Measurements from ENCODE around the gene C16orf74.

Gene C16orf74

DNA sequence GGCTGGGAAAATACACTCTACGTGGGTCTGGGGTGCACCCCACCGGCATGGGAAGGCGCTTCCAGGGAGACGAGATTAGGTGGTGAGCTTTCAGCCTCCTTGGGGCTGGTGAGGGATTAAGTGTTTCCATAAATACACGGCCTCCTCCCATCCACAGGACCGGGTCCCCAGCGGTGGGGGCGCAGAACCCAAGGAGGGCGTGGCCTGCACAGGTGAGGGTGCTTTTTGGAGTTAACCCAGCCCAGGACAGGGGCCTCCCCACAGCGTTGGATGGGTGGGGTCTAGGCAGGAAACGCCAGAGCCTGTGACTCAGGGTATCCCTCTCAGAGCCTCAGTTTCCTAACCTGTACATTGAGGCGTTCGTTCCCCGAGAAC is 1.1 kb downstream of the C16orf74 start:
- no peak for DNase-seq (ENCODE audit: low read depth in 2 of 2)

DNA sequence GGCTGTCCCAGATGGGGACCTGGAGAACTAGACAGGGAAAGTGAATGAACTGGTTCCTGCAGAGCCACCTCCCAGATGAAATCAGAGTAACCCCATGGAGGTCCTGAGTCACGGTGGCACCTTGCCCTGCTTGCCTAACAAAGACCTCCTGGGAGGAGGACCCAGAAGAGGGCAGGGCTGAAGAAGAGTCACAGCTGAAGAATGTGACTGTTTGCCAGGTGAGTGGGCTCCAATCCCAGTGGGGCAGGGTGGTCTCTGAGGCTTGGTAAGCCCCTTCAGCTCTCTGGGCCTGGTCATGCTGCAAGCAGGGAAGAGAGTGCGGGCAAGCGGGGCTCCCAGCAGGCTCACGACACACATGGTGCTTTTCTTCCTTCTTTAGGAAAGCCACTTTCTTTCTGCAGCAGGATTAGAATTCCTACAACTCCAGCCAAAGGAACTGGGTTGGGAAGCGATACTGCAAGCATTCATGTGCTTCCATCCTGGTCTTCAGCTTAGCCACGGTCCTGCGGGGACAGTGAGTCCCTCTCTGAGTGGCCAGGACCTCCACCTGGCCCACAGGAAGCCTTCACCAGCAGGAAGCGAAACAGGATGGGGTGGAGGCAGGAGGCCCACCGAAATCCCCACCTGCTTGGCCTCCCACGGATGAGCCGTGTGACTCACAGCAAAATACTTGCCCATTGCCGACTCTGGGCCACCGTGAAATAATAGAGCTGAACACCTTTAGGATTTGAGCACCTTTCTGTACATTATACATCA is 4.3 kb downstream of the C16orf74 start:
- no peak for DNase-seq (ENCODE audit: low read depth in 2 of 2)

GRCh38 chr16:85738923-85739715 is 11.8 kb downstream of the C16orf74 start:
- DNase-seq (ENCODE audit: low read depth in 2 of 2), result no peak

GRCh38 chr16:85736921-85737320 is 14.0 kb downstream of the C16orf74 start:
- DNase-seq (ENCODE audit: low read depth in 2 of 2), result no peak

DNA sequence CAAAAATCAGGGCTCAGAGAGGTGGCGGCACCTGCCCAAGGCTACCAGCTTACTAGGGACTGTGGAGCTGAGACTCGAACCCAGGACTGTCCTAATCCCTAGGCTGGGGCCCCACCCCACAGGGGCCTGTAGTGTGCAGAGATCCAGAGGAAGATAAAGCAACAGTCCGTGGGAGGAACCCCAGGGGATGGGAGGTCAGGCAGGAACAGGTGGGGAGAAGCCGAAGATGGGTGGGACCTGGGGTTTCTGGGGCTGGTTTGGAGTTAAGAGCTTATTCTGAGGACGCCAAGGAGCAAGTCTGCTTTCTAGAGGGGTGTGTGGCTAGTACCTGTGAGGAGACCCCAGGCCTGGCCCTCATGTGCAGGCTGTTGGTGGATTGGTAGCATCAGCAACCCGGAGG is 14.9 kb downstream of the C16orf74 start:
- no peak for DNase-seq (ENCODE audit: low read depth in 2 of 2)

DNA sequence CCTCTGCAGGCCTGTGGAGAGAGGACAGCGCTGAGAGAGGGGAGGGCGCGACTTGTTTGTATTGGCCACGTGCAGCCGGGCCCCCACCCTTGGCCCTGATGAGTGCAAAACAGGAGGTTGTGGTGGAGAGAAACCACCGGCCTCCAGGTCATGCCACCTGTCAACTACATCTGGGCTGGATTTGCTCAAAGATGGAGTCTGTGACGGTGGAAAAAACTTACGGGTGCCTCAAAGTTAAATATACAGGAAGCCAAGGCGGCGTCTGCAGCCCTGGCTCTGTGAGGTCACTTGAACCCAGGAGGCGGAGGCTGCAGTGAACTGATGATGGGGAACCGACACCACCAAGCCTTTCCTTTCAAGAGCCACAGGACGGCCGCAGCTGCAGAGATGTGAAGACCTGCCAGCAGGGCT is 15.7 kb downstream of the C16orf74 start:
- DNase-seq (ENCODE audit: low read depth in 2 of 2), result peak; percentile 16 to 17

DNA sequence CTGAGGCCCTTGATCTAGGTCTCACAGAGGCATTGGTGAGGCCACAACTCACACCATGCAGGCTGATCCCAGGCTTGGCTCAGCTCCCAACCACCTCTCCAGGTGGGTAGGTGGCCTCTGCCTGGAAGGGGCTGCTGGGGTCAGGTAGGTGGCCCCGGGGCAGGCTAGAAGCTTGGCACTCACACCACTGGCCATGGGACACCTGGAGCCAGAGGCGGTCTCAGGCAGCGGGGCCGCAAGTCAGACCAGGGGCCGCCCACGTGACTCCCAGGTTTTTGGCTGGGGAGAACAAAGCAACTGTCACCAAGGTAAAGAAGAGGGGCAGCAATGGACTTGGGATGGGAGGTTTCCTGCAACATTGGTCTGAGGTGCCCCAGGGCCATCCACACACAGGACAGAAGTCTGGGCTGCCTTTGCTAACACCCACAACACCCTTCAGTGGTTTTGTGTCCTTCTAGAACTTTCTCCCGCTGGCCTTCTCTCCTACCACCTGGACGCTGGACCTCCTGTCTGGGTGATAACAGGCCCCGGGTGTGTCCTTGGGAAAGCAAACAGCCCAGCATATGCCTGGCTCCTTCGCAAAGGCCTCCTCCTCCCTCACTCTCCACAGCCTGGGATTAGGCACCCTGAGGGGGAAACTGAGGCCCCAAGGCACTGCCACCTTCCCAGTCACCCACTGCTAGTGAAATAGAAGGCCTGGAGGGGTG is 16.4 kb downstream of the C16orf74 start:
- no peak for DNase-seq (ENCODE audit: low read depth in 2 of 2)

- no peak for DNase-seq (ENCODE audit: low read depth in 2 of 2)
These were observed 17.1 kb downstream of the C16orf74 start for GRCh38 chr16:85733839-85734170.

DNA sequence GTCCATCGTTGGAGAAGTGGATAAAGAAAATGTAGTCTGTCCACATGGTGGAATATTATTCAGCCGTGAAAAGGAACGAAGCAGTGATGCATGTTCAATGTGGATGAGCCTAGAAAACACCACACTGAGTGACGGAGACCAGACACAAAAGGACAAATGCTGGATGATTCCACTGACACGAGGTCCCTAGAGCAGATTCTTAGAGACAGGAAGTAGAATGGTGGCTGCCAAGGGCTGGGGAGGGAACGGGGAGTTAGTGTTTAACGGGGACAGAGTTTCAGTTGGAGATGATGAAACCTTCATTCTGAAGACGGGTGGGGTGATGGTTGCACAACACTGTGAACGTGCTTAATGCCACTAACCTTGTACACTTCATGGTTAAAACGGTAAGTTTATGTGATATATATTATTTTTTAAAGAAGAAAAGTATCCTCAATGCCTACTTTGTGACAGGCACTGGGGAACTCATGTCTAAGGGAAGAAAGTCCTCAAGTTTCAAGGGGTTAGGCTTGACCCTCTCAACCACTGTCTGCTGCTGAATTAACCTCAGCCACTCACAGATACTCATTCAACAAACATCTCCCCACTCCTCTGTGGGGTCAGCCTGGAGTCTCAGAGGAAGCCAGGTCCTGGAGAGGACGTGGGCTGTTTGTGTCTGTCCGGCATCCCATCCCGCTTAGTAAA is 17.6 kb downstream of the C16orf74 start:
- no peak for DNase-seq (ENCODE audit: low read depth in 2 of 2)

DNA sequence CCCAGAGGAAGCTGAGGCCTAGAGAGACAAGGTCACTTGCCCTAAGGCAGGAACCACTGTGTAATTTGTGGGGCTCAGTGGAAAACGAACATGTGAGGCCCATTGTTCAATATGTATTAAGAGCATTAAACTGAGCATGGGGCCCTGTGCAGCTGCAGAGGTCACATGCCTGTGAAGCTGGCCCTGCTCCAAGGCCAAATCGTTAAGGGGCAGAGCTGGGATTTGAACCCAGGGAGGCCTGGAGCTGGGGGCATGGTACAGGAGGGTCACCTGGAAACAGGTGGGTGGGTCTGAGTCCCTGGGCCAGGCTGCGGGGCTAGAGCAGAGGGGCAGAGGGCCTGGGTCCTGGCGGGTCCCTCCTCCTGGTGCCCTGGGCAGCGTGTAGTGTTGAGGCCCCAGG is 19.7 kb downstream of the C16orf74 start:
- DNase-seq (ENCODE audit: low read depth in 2 of 2), result no peak

DNA sequence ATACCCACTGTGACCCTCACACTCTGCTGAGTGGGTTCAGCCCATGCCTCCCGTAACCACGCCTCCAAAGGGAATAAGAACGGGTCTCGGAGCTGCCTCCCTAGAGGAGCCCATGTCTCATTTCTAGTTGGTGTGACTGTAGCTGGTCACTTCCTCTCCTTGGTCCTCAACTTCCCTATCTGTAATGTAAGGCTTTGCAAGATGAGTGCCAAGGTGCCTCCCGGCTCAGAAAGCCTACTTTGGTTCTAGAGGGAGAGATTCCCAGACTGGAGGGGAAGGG is 20.8 kb downstream of the C16orf74 start:
- DNase-seq (ENCODE audit: low read depth in 2 of 2), result no peak

DNA sequence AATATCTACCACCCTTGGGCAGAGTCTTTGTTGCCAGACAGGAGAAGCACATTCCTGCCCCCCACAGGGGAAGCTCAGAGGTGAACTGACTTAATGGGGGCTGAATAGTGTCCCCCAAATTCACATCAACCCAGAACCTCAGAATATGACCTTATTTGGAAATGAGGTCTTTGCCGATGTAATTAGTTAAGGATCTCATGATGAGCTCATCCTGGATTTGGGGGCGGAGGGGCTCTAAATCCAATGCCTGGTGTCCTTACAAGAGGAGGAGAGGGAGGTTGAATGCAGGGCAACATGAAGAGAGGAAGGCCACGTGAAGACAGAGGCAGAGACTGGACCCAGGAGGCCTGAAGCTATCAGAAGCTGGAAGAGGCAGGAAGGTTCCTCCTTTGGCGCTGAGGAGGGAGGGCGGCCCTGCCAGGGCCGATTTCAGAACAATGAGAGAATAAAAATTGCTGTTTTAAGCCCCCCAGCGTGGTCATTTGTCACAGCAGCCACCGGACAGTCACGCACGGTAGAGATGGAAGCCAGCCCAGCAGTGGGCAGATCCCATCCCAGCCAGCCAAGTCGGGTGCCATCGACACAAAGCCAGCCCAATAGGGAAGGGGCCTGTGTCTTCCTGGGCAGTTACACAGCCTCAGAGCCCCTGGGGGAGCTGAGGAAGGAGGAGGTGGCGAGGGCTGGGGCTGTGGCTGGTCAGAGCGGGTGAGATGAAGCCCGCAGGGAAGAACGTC is 21.3 kb downstream of the C16orf74 start:
- no peak for DNase-seq (ENCODE audit: low read depth in 2 of 2)

DNA sequence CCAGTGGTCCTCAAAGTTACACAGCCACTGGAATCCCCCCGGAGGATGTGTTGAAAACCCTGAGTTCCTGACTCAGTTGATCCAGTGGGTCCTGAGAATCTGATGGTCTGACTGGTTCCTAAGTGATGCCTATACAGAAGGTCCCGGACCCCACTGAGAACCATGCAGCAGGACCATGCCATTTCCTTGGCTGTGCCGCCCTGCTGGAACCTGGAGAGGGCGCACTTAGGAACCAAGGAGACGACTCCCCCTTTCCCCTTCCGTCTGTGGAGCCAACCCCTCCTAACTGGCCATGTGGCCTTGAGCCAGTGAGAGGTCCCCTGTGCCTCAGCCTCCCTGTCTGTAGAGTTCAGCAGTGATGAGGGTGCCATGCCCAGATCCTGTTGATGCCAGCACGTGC is 22.0 kb downstream of the C16orf74 start:
- no peak for DNase-seq (ENCODE audit: low read depth in 2 of 2)

GRCh38 chr16:85724936-85725335 is 26.0 kb downstream of the C16orf74 start:
- DNase-seq (ENCODE audit: low read depth in 2 of 2), result no peak

- DNase-seq (ENCODE audit: low read depth in 2 of 2), result no peak
These were observed 26.6 kb downstream of the C16orf74 start for GRCh38 chr16:85724126-85724879.

DNA sequence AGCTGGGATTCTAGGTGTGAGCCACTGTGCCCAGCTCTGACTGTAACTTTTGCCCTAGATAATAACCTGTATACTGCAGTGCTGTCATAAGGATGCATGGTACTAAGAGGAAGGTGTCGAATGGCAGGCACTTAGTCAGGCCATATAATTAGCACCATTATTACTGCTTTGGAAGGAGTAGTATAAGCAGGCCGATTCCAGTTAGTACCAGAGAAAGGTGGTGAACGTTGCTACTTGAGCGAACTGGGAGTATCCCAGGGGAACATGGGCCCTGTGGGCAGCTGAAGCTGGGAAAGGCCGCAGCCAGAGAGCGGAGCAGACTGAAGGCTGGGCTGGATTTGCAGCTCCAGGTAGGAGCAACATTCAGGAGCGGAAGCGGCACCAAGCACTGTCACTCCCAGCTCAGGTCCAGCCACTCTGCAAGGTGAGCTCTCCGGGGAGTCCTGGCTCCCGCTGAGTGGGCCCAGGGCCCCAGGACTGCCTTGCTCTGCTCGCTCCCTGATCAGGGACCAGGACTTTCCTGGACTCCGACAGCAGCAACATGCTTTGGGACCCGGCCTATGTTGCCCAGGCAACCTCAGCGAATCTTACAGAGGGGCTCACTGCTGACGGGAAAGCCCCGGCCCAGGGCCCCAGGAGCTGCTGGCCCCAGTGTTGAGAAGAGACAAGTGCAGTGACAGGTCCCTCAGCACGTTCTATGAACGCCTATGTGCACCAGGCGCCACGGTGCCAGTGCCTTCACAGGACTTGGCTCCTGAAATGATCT is 28.6 kb downstream of the C16orf74 start:
- DNase-seq (ENCODE audit: low read depth in 2 of 2), result no peak

- DNase-seq (ENCODE audit: low read depth in 2 of 2), result no peak
These were observed 30.6 kb downstream of the C16orf74 start for GRCh38 chr16:85720302-85720637.

DNA sequence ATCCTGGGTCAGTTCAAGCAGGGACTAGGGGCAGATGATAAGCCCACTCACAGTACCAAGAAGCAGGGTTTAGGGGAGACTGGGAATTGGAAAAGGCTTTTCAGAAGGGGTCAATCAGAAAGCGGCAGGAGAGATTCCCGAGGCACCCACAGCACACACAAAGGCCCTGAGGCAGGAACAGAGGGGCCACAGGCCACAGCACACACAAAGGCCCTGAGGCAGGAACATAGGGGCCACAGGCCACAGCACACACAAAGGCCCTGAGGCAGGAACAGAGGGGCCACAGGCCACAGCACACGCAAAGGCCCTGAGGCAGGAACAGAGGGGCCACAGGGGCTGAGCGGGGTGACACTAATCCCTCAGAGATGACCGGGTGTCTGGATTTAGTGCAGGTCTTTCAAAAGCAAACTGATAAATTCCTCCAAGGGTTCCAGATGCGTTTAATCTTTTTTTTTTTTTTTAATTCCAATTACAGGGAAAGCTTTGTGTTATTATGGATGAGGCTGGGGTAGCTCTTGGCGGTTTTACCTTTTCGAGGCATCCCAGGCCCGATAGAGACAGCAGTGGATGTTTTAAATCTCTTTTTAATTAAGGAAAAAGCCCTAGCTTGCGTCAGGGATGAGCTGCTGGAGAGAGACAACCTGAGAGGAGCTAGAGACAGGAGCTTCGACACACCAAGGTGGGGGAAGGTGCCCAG is 31.1 kb downstream of the C16orf74 start:
- DNase-seq (ENCODE audit: low read depth in 2 of 2), result no peak

GRCh38 chr16:85718682-85719081 is 32.2 kb downstream of the C16orf74 start:
- DNase-seq (ENCODE audit: low read depth in 2 of 2), result no peak

- DNase-seq (ENCODE audit: low read depth in 2 of 2), result no peak
These were observed 32.8 kb downstream of the C16orf74 start for GRCh38 chr16:85718153-85718477.
